Panc1 (cell line): ENCODE data around the gene MAGED2. TPM values are rescaled to one million over a fixed set of nuclear protein-coding genes. Genes with fewer than 3 reads are reported as not detected.

Experiments used
- ATAC-seq: fragments of 200-7000 bp; cut with Tn5 transposase; 2 replicates; pipeline ENCODE4 v1.9.1; 2020; ENCODE audit warnings: mild to moderate bottlenecking, moderate library complexity
- BruUV-seq: library from RNA; stranded (reverse); fragments of 400-500 nt; replicated peaks from 2 replicates; lab custom pipeline; 2021; lab: Mats Ljungman, UMichigan
- CTCF ChIA-PET: fragments of 300-600 bp; sonication (Branson Sonifier 250); formaldehyde crosslinking; loops from one replicate; lab custom pipeline; 2022; ENCODE audit warnings: antibody characterized with exemption; lab: Charles Lee
- POLR2A ChIA-PET: fragments of 300-600 bp; sonication (Branson Sonifier 250); formaldehyde crosslinking; loops from one replicate; lab custom pipeline; 2022; ENCODE audit warnings: antibody characterized with exemption; lab: Charles Lee
- DNase-seq: peaks from one replicate; pipeline ENCODE4 v3.0.0-alpha.2; 2010; ENCODE audit warnings: low read depth, low spot score
- H3K27ac ChIP-seq: 2 replicates; pipeline ENCODE4 v1.5.1; 2011; ENCODE audit warnings: mild to moderate bottlenecking, low read length, inconsistent platforms
- H3K27me3 ChIP-seq: fragments of 200-500 bp; sonication (Bioruptor generic); 2 replicates; pipeline ENCODE4 v1.6.0; 2014; ENCODE audit warnings: low read length, inconsistent platforms; ENCODE audit not compliant: control insufficient read depth, insufficient read depth
- H3K36me3 ChIP-seq: fragments of 200-500 bp; sonication (Bioruptor generic); 2 replicates; pipeline ENCODE4 v1.5.1; 2014; ENCODE audit warnings: inconsistent platforms, mild to moderate bottlenecking, low read length, moderate library complexity; ENCODE audit not compliant: control insufficient read depth, insufficient read depth
- H3K4me1 ChIP-seq: 2 replicates; pipeline ENCODE4 v1.5.1; 2011; ENCODE audit warnings: inconsistent platforms, mild to moderate bottlenecking, low read length, moderate library complexity; ENCODE audit not compliant: control insufficient read depth, insufficient read depth
- H3K4me3 ChIP-seq, 2 experiments: 2 replicates each; pipeline ENCODE4 v1.5.1; 2011 to 2012; ENCODE audit warnings: low read depth in 2 of 2, low read length in 2 of 2, mild to moderate bottlenecking in 2 of 2, inconsistent platforms in 1 of 2, moderate library complexity in 1 of 2
- H3K9me3 ChIP-seq: fragments of 200-500 bp; sonication (Bioruptor generic); 2 replicates; pipeline ENCODE4 v1.5.1; 2014; ENCODE audit warnings: low read depth, mild to moderate bottlenecking, inconsistent platforms, low read length, moderate library complexity; ENCODE audit not compliant: control insufficient read depth, insufficient read depth
- CTCF ChIP-seq: fragments of 450-650 bp; IDR thresholded peaks from 2 replicates; pipeline ENCODE4 v1.5.1; 2017; ENCODE audit warnings: mild to moderate bottlenecking
- POLR2AphosphoS5 ChIP-seq: IDR thresholded peaks from 2 replicates; pipeline ENCODE4 v1.6.1; 2012; ENCODE audit warnings: mild to moderate bottlenecking, low read depth, low read length, moderate library complexity
- REST ChIP-seq, 2 experiments: IDR thresholded peaks; 2 replicates each; pipeline ENCODE4 v1.6.1; 2011 to 2012; ENCODE audit warnings: low read depth in 2 of 2, control low read depth in 1 of 2, low read length in 1 of 2, mild to moderate bottlenecking in 1 of 2, moderate library complexity in 1 of 2; ENCODE audit not compliant: insufficient read depth in 1 of 2
- SIN3A ChIP-seq: IDR thresholded peaks from 2 replicates; pipeline ENCODE4 v1.6.1; 2012; ENCODE audit warnings: low read depth, mild to moderate bottlenecking, low read length, moderate library complexity, borderline replicate concordance; ENCODE audit not compliant: insufficient read depth
- TCF7L2 ChIP-seq: IDR thresholded peaks from 2 replicates; pipeline ENCODE4 v1.6.1; 2011; ENCODE audit warnings: mild to moderate bottlenecking, low read depth, low read length, inconsistent platforms
- in situ Hi-C: cut with HindIII; loops from 2 replicates; pipeline ENCODE4 v1.10.0; 2016; ENCODE audit warnings: low sequenced_read_pairs, low pct_unique_long_range_greater_than_20kb
- intact Hi-C: fragments of 100-400 bp; cut with micrococcal nuclease; formaldehyde crosslinking; loops from one replicate; pipeline ENCODE4 v1.10.0; 2022; ENCODE audit not compliant: unreplicated experiment
- total RNA-seq: library from RNA; stranded (reverse); gene quantifications from one replicate; pipeline ENCODE4 v1.2.1, GENCODE V29; 2021; ENCODE audit not compliant: unreplicated experiment

MAGED2 gene
- total RNA-seq, 1 experiment from 2014 or later, result 69.5 TPM

- no peak overlapping the region for H3K4me3 ChIP-seq
- no peaks in the 10 kb centered on the region for H3K4me1 ChIP-seq
- DNase-seq, result no peak
- POLR2A ChIA-PET, result no interaction called here
- in situ Hi-C loops (no loop called here), intact Hi-C loops (no loop called here)
- no peaks in the 10 kb centered on the region for H3K9me3 ChIP-seq
- H3K36me3 ChIP-seq, result no peaks in the 10 kb centered on the region
- CTCF ChIA-PET, result no interaction called here
- no peaks in the 10 kb centered on the region for H3K27me3 ChIP-seq
- BruUV-seq, result no TSS peak
- no peak for TF ChIP-seq SIN3A
- TF ChIP-seq CTCF, result no peak
- TF ChIP-seq POLR2AphosphoS5, result no peak
- no peak for TF ChIP-seq REST (IDR thresholded peaks at IDR 0.05; ENCODE audit: insufficient read depth in 1 of 2, low read depth in 2 of 2, low read length in 1 of 2)
- no peak for TF ChIP-seq TCF7L2
- no peak for ATAC-seq
- H3K27ac ChIP-seq, result no peak overlapping the region
Observed at GRCh38 chrX:54818221-54818620, 10.7 kb downstream of the MAGED2 start.

- no peak for DNase-seq
- in situ Hi-C loops, result no loop called here
- no TSS peak for BruUV-seq
Observed at GRCh38 chrX:54819201-54819600, 11.7 kb downstream of the MAGED2 start.

More at GRCh38 chrX:54819201-54819600, 11.7 kb downstream of the MAGED2 start:
- no peak overlapping the region for H3K4me3 ChIP-seq
- intact Hi-C loops, result no loop called here
- H3K36me3 ChIP-seq, result no peaks in the 10 kb centered on the region
- ATAC-seq, result no peak
- H3K27ac ChIP-seq, result no peak overlapping the region
- ChIA-PET CTCF (no interaction called here), POLR2A (no interaction called here)
- no peaks in the 10 kb centered on the region for H3K9me3 ChIP-seq
- H3K27me3 ChIP-seq, result no peaks in the 10 kb centered on the region
- H3K4me1 ChIP-seq, result no peaks in the 10 kb centered on the region
- TF ChIP-seq CTCF (no peak), TCF7L2 (no peak), SIN3A (no peak), POLR2AphosphoS5 (no peak), REST (IDR thresholded peaks at IDR 0.05; ENCODE audit: insufficient read depth in 1 of 2, low read depth in 2 of 2, low read length in 1 of 2) (no peak)
